NCI-H2196 treated with DMSO at 0.1 percent for 48 hours (cell line): ENCODE results near the gene NR1H3.

ENCODE experiments used
- DNase-seq: peaks from one replicate; lab custom pipeline; 2025; ENCODE audit not compliant: unreplicated experiment; lab: John Stamatoyannopoulos, UW

Gene NR1H3

GRCh38 chr11:47269002-47269828 lies 11.4 kb downstream of the NR1H3 start:
- peak; percentile 86 for DNase-seq

DNA sequence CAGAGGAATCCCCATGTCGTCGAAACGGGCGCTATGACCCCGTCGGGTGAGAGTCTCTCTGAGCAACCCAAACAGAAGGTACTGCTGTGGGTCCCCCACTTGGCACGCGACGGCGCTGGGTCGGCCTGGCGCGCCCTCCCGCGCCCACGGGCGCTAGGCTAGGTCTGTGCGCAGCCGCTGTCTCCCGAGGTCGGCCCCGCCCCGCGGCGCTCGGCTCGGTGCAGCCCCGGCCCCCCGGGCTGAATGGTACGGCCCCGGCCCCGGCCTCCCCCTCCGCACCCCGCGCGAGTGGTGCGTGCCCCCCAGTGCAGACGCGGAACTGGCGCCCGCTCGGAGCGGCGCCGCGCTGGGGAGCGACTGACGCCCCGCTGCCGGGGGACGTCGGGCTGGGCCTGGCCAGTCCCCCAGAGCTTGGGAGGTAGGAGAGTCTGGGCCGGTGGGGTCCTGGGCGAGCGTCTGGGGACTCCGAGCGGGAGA lies 12.1 kb downstream of the NR1H3 start, which contains the start of gene MADD:
Gene MADD, plus strand, starts transcription at position 305 of the 477 bp plus-strand sequence.
- DNase-seq, result peak; percentile 72

DNA sequence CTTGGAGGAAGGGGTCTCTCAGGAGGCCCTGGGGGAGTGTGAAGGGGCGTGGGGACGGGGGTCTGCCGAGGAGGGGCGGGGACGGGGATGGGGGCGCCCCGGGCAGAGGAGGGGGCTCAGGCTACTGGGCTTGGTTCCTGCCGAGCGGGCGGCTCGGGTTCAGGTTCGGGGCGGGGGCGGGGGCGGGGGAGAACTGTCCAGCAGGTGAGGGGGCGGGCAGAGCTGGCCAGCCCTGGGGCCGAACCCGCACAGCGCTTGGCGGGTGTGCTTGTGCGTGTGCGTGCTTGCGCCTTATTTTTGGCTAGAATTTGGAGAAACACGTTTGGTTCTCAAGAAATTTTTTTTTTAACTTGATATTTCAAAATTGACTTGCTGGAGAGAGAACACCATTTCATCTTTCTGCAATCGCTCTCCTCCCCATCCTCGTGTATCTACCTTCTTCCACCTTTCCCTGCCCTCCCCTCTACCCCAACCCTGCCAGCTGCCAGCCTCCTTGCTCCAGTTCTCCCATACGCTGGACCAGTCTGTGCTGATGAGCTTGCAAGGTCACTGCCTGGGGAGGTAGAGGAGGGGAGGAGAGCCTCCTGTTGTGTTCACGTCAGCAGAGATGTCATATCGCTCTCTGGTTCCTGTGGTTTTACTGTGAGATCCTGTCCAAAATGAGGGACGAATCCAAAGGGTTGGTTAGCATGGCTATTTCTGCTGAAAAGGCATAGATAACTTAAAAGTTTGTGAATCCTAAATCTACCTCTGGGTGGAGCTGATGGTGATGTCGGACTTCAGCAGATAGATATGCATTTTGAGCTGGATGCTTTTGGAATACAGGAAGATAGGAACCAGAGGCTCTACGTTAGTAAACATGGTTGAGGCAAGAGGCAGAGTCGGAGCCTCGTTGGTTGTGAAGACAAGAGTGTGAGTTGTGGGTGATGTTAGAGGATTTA lies 12.8 kb downstream of the NR1H3 start:
- DNase-seq, result no peak

- no peak for DNase-seq
These were observed 13.5 kb downstream of the NR1H3 start for GRCh38 chr11:47271328-47271727.

DNA sequence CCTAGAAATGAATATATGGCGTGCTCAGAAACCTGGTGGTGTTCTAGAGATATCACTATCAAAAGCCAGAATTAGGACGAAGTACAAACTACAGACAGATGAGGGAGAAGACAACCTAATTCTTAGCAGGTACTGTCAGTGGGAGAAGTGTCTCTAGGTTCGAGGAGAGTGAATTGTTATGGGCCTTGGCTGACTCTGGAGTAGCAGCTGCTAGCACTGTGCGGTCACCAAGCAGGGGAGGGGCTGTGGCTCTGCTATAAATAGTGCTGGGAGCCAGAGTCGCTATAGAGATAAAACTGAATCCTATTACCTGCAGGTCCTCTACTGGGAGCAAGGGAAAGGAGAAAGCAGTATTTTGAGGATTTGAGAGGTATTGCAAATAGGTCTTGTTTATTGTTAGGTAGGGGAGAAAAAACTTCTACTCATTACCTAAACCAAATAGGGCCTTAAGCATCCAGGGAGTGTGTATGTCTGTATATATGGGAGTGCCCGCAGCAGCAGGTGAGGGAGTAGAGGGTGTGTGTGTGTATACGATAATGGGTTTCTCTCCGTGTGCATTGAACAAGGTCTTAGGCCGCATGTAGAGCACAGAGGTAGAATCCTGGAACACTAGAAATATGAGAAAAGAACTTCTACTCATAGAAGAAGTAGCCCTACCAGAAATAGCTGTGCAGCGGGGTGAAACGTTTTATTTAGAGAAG lies 14.3 kb downstream of the NR1H3 start:
- DNase-seq, result peak; percentile 54

GRCh38 chr11:47272706-47273105 lies 14.9 kb downstream of the NR1H3 start:
- DNase-seq, result no peak

DNA sequence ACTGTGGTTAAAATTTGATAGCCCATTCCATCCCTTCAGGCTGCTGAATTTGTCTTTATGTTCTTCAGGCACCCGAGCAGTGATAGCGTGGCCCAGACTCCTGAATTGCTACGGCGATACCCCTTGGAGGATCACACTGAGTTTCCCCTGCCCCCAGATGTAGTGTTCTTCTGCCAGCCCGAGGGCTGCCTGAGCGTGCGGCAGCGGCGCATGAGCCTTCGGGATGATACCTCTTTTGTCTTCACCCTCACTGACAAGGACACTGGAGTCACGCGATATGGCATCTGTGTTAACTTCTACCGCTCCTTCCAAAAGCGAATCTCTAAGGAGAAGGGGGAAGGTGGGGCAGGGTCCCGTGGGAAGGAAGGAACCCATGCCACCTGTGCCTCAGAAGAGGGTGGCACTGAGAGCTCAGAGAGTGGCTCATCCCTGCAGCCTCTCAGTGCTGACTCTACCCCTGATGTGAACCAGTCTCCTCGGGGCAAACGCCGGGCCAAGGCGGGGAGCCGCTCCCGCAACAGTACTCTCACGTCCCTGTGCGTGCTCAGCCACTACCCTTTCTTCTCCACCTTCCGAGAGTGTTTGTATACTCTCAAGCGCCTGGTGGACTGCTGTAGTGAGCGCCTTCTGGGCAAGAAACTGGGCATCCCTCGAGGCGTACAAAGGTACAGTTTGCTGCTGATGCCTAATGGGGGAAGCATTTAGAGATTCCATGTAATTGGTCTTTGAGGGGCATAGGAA lies 16.9 kb downstream of the NR1H3 start:
- DNase-seq, result no peak

DNA sequence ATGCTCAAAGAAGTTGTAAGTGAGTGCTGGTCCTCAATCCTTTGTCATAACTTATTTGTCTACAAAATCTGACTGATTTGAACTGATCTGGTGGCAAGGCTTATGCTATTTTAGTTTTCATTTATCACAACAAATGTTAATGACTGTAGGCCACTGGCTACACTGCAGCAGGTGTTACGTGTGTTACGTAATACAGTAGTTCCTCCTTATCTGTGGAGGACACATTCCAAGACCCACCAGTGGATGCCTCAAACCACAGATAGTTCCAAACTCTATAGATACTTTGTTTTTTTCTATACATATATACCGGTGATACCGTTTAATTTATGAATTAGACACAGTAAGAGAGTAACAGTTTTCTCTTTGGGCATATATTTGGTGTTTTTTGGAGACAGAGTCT lies 19.1 kb downstream of the NR1H3 start:
- DNase-seq, result no peak

DNA sequence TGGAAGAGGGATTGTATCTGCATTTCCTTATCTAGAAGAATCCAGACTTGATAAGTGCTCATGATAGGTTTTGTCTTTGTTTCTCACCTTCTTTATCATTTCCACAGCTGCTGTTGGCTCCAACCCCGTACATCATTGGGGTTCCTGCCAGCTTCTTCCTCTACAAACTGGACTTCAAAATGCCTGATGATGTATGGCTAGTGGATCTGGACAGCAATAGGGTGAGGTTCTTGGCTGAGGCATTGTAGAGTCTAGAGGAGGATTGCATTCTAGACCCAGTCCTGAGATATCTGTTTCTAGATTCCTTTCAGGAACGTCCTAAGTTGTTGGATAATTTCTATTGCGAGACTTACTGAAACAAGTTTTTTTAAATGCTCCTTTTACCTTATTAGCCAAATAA lies 20.3 kb downstream of the NR1H3 start:
- DNase-seq, result no peak

DNA sequence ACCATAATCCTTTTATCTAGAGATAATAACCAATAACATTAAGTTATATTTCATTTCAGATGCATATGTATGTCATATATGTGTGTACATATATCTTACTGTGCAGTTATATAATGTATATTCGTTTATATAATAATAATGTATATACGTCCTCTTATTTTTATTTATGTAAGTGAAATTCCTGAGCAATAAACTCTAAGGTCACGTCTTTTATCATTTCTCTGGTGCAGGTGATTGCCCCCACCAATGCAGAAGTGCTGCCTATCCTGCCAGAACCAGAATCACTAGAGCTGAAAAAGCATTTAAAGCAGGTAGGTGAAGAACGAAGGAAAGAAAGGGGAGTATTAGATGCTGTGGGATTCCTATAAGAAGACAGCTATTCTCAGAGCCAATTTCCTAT lies 21.0 kb downstream of the NR1H3 start:
- no peak for DNase-seq

DNA sequence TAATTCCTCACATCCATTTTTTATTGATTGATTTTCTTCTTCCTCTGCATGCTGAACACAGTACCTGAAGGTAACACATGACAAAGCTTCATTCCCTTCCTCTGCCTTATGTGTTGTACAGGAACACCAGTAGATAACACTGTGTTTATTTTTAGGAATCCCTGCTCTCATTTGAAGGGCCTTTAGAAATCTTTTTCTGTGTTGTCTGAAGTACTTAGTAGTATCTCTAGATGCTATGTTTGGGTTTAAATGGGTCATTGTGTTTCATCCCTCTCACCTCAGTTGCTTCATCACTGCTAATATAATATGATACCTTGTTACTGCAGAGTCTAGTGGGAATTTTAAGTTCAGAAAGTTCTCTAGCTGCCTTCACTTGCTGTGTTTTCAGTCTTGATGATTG lies 22.3 kb downstream of the NR1H3 start:
- no peak for DNase-seq

DNA sequence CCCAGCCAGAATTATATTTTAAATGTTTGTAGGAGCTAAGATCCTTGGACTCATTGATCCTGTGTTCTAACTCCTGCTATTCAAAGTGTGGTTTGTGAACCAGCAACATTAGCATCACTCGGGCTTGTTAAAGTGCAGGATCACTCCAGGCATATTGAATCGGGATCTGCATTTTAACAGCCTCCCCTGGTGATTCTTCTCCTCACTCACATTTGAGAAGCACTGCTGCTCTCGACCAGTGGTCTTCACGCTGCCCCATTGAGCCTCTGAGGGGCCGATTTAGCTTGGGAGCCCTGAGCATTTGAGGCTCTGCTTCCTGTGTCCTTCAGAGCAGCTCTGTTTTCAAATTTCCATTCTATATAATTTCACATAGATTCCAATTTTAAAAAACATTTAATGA lies 23.1 kb downstream of the NR1H3 start:
- no peak for DNase-seq

GRCh38 chr11:47282462-47282861 lies 24.7 kb downstream of the NR1H3 start:
- DNase-seq, result no peak

- no peak for DNase-seq
These were observed 26.4 kb downstream of the NR1H3 start for GRCh38 chr11:47284151-47284550.

GRCh38 chr11:47285969-47286770 lies 28.4 kb downstream of the NR1H3 start:
- DNase-seq, result no peak

- DNase-seq, result no peak
These were observed 30.3 kb downstream of the NR1H3 start for GRCh38 chr11:47288066-47288465.

DNA sequence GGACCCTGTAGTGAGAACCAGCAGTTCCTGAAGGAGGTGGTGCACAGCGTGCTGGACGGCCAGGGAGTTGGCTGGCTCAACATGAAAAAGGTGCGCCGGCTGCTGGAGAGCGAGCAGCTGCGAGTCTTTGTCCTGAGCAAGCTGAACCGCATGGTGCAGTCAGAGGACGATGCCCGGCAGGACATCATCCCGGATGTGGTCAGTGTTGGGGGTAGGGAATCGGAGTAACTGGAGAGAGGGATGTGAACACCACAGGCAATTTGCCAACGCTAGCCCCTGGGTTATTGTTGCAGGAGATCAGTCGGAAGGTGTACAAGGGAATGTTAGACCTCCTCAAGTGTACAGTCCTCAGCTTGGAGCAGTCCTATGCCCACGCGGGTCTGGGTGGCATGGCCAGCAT lies 32.1 kb downstream of the NR1H3 start:
- DNase-seq, result no peak

- DNase-seq, result no peak
These were observed 37.6 kb downstream of the NR1H3 start for GRCh38 chr11:47295385-47295784.

GRCh38 chr11:47296045-47296444 lies 38.2 kb downstream of the NR1H3 start:
- no peak for DNase-seq

DNA sequence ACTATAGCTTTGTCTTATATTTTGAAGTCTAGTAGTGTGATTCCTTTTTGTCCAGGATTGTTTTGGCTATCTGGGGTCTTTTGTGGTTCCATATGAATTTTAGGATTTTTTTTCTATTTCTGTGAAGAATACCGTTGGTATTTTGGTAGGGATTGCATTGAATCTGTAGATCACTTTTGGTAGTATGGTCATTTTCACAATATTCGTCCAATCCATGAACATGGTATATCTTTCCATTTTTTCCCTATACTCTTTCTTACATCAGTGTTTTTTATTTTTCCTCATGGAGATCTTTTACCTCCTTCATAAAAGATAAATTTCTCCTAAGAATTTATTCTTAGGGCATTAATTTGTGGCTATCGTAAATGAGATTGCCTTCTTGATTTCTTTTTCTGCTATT lies 41.3 kb downstream of the NR1H3 start:
- no peak for DNase-seq
